Measurements from ENCODE around the gene MXD1. TPM values are rescaled to one million over a fixed set of nuclear protein-coding genes. Genes with fewer than 3 reads are reported as not detected.

Gene MXD1
- total RNA-seq, 1 experiment from 2014 or later: 1.5 TPM

DNA sequence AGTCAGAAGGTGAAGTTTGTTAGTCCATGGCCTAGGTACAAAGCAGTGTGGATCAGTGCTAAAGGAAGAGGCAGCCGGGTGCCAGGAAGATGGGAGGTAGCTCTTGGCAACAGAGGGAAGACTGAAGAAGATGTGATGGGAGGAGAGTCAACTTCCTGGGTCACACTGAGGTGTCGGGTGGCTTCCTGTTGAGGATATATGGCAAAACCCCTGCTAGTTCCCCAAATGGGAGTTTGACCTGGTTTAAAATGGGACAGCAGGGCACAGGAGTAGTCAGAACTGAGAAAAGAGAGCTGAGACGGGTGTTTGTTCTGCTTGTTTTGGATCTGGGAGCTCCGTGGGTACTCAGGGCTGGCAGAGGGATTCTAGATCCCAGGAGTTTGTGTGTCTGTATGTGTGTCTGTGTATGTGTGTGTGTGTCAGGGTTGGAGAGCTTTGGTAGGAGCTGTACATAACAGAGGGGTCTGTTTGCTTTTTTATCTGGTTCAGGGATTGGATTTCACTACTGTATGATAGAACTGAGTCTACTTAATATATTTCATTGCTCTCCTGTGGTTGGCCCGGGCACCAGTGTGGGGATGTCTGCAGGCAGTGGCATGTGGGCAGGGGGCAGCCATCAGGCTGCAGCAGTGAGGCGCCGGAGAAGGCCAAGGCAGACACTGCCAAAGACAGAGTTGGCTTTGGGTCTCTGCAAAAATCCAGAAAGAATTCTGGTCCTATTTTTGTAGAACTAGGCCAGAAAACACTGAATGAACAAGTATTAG, 17.1 kb downstream of the MXD1 start (continued):
- TF ChIP-seq GRHL2 (CRISPR knock-in tag; IDR thresholded peaks at IDR 0.05; ENCODE audit: insufficient replicate concordance, severe bottlenecking) (no peak), FOXP1 (CRISPR knock-in tag; IDR thresholded peaks at IDR 0.05; ENCODE audit: borderline replicate concordance) (no peak), SMAD3 (CRISPR knock-in tag; IDR thresholded peaks at IDR 0.05; ENCODE audit: borderline replicate concordance) (no peak), TCF7 (CRISPR knock-in tag; IDR thresholded peaks at IDR 0.05; ENCODE audit: low read depth) (no peak), TEAD1 (CRISPR knock-in tag; IDR thresholded peaks at IDR 0.05) (no peak), ZNF396 (CRISPR knock-in tag; IDR thresholded peaks at IDR 0.05; ENCODE audit: borderline replicate concordance) (no peak)
- TF ChIP-seq, protein P1, sequence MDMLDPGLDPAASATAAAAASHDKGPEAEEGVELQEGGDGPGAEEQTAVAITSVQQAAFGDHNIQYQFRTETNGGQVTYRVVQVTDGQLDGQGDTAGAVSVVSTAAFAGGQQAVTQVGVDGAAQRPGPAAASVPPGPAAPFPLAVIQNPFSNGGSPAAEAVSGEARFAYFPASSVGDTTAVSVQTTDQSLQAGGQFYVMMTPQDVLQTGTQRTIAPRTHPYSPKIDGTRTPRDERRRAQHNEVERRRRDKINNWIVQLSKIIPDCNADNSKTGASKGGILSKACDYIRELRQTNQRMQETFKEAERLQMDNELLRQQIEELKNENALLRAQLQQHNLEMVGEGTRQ (CRISPR knock-in tag; IDR thresholded peaks at IDR 0.05): no peak
- TF ChIP-seq, protein P2, sequence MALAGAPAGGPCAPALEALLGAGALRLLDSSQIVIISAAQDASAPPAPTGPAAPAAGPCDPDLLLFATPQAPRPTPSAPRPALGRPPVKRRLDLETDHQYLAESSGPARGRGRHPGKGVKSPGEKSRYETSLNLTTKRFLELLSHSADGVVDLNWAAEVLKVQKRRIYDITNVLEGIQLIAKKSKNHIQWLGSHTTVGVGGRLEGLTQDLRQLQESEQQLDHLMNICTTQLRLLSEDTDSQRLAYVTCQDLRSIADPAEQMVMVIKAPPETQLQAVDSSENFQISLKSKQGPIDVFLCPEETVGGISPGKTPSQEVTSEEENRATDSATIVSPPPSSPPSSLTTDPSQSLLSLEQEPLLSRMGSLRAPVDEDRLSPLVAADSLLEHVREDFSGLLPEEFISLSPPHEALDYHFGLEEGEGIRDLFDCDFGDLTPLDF (CRISPR knock-in tag; IDR thresholded peaks at IDR 0.05): no peak
- TF ChIP-seq, protein P3, sequence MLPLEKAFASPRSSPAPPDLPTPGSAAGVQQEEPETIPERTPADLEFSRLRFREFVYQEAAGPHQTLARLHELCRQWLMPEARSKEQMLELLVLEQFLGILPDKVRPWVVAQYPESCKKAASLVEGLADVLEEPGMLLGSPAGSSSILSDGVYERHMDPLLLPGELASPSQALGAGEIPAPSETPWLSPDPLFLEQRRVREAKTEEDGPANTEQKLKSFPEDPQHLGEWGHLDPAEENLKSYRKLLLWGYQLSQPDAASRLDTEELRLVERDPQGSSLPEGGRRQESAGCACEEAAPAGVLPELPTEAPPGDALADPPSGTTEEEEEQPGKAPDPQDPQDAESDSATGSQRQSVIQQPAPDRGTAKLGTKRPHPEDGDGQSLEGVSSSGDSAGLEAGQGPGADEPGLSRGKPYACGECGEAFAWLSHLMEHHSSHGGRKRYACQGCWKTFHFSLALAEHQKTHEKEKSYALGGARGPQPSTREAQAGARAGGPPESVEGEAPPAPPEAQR (CRISPR knock-in tag; IDR thresholded peaks at IDR 0.05): no peak

DNA sequence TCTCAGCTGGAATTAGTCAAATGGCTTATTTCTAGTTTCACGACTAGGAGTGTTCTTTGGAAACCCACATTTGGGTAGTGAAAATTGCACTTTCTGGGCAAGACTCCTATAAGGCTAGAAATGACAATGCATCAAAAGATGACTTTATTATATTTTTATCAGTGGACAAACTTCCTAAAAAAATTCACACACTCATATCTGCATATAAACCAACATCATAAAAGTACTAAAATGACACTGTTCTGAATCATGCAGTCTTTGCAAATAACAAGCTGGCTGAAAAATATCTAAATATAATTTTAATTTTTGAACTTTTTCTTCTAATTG, 17.6 kb downstream of the MXD1 start:
- H3K4me3 Mint-ChIP-seq: no peak overlapping the region

More for the DNA sequence above, 17.6 kb downstream of the MXD1 start:
- DNase-seq (ENCODE audit: low spot score) (no peak), ATAC-seq (no peak)
- Mint-ChIP-seq H3K4me1 (peaks cover 15% of the 10 kb centered on the region), H3K27me3 (ENCODE audit: low read depth) (no peaks in the 10 kb centered on the region), H3K36me3 (no peaks in the 10 kb centered on the region), H3K27ac (no peak overlapping the region), H3K9me3 (no peaks in the 10 kb centered on the region)
- TF ChIP-seq SMAD4 (CRISPR knock-in tag; IDR thresholded peaks at IDR 0.05) (no peak), JUN (CRISPR knock-in tag; IDR thresholded peaks at IDR 0.05) (no peak), TP53 (CRISPR knock-in tag; IDR thresholded peaks at IDR 0.05) (no peak), JAZF1 (CRISPR knock-in tag; IDR thresholded peaks at IDR 0.05) (no peak), NR1H2 (CRISPR knock-in tag; IDR thresholded peaks at IDR 0.05) (no peak), NFATC4 (CRISPR knock-in tag; IDR thresholded peaks at IDR 0.05) (no peak), ZNF396 (CRISPR knock-in tag; IDR thresholded peaks at IDR 0.05; ENCODE audit: borderline replicate concordance) (no peak), ZNF416 (CRISPR knock-in tag; IDR thresholded peaks at IDR 0.05) (no peak)
- TF ChIP-seq, protein P4, sequence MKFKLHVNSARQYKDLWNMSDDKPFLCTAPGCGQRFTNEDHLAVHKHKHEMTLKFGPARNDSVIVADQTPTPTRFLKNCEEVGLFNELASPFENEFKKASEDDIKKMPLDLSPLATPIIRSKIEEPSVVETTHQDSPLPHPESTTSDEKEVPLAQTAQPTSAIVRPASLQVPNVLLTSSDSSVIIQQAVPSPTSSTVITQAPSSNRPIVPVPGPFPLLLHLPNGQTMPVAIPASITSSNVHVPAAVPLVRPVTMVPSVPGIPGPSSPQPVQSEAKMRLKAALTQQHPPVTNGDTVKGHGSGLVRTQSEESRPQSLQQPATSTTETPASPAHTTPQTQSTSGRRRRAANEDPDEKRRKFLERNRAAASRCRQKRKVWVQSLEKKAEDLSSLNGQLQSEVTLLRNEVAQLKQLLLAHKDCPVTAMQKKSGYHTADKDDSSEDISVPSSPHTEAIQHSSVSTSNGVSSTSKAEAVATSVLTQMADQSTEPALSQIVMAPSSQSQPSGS (CRISPR knock-in tag; IDR thresholded peaks at IDR 0.05; ENCODE audit: borderline replicate concordance, low read depth): no peak
- TF ChIP-seq, protein P5, sequence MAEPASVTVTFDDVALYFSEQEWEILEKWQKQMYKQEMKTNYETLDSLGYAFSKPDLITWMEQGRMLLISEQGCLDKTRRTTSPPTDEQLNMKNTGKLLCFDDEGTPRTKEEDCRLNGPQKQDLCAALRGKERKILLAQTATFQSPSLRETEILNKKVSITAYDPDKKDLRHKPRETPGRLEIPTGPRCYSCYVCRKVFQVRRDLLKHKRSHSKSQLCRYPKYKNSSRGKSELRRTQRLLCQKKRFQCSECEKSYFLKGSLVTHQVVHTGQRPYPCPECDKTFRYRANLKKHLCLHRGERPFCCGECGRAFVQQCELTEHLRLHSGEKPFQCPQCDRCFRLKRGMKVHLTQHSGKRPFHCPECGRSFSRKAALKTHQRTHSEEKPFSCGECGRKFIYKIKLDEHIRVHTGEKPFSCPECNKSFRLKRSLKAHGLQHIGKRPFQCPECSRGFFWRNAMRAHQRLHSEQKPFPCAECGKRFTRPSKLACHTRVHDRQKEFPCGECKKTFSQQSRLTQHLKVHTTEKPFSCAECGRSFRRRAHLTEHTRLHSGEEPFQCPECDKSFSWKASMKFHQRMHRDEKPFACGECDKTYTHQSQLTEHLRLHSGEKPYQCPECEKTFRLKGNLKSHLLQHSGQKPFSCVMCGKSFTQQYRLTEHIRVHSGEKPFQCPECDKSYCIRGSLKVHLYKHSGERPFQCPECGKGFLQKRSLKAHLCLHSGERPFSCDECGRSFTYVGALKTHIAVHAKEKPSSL (CRISPR knock-in tag; conservative IDR thresholded peaks at IDR 0.05): no peak
- TF ChIP-seq, protein P6, sequence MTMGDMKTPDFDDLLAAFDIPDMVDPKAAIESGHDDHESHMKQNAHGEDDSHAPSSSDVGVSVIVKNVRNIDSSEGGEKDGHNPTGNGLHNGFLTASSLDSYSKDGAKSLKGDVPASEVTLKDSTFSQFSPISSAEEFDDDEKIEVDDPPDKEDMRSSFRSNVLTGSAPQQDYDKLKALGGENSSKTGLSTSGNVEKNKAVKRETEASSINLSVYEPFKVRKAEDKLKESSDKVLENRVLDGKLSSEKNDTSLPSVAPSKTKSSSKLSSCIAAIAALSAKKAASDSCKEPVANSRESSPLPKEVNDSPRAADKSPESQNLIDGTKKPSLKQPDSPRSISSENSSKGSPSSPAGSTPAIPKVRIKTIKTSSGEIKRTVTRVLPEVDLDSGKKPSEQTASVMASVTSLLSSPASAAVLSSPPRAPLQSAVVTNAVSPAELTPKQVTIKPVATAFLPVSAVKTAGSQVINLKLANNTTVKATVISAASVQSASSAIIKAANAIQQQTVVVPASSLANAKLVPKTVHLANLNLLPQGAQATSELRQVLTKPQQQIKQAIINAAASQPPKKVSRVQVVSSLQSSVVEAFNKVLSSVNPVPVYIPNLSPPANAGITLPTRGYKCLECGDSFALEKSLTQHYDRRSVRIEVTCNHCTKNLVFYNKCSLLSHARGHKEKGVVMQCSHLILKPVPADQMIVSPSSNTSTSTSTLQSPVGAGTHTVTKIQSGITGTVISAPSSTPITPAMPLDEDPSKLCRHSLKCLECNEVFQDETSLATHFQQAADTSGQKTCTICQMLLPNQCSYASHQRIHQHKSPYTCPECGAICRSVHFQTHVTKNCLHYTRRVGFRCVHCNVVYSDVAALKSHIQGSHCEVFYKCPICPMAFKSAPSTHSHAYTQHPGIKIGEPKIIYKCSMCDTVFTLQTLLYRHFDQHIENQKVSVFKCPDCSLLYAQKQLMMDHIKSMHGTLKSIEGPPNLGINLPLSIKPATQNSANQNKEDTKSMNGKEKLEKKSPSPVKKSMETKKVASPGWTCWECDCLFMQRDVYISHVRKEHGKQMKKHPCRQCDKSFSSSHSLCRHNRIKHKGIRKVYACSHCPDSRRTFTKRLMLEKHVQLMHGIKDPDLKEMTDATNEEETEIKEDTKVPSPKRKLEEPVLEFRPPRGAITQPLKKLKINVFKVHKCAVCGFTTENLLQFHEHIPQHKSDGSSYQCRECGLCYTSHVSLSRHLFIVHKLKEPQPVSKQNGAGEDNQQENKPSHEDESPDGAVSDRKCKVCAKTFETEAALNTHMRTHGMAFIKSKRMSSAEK (CRISPR knock-in tag; IDR thresholded peaks at IDR 0.05; ENCODE audit: borderline replicate concordance): no peak
- ChIA-PET CTCF (interaction anchor here (1.3 to 1.7 kb wide), 3 partner anchors 18 to 208 kb away, joined by 4 to 7 read pairs (median 4); partner anchors contain the start of gene MXD1), POLR2A (no interaction called here)

Data from WTC11 (cell line).